Transverse colon (tissue), 4 donors: Measurements from ENCODE around the gene LZTFL1.

Experiments
- CTCF ChIP-seq, 5 experiments: fragments of 200-600 bp in 3 of 5; fragments of 450-650 bp in 2 of 5; sonication (generic) in 3 of 5; IDR thresholded peaks; 1 replicate in 2 of 5; 2 replicates in 3 of 5; pipeline ENCODE4 v1.5.1; 2016 to 2017; ENCODE audit warnings: antibody characterized with exemption in 5 of 5, inconsistent platforms in 3 of 5, mild to moderate bottlenecking in 2 of 5, moderate library complexity in 1 of 5
- POLR2AphosphoS5 ChIP-seq, 3 donors: sonication (generic); formaldehyde crosslinking; IDR thresholded peaks; one replicate each; pipeline ENCODE4 v1.6.1; 2016; ENCODE audit warnings: antibody characterized with exemption in 3 of 3

- no peak for TF ChIP-seq POLR2AphosphoS5 (IDR thresholded peaks at IDR 0.05)
- no peak for TF ChIP-seq CTCF (IDR thresholded peaks at IDR 0.05)
Observed at GRCh38 chr3:45787551-45787950, 54.4 kb downstream of the LZTFL1 start.
